ENCODE results near the gene CLEC4D.

The CLEC4D gene

DNA sequence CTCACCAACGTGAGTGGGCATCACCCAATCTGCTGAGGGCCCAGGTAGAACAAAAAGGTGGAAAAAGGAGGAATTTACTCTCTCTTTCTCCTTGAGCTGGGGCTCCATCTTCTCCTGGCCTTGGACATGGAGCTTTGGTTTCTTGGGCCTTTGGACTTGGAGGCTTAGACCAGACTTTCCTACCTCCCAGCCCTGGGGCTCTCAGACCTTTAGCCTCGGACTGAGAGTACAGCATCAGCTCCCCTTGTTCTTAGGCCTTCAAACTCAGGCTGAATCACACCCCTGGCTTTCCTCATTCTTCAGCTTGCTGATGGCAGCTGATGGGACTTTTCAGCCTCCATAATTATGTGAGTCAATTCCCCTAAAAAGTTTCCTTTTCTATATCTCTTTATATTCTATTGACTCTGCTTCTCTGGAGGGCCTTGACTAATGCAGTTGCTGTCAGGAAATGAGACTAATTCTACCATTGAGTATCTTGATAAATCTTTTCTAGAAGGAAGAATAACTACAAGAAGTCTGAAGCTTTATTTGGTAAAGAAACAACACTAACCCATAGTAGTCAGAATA, 43.3 kb downstream of the CLEC4D start:
- peaks cover 4% of the 10 kb centered on the region for H3K4me1 ChIP-seq (ENCODE audit: low read depth, poor library complexity, severe bottlenecking)
- H3K27me3 ChIP-seq (ENCODE audit: insufficient read depth, low read depth) = no peaks in the 10 kb centered on the region
- H3K4me2 ChIP-seq = no peak overlapping the region
- no peaks in the 10 kb centered on the region for H4K20me1 ChIP-seq (ENCODE audit: insufficient read depth)
- no peak overlapping the region for H3K4me3 ChIP-seq (IDR thresholded peaks at IDR 0.05; ENCODE audit: insufficient read depth, low read depth, low read length)
- H3K9ac ChIP-seq = no peak overlapping the region
- H3K36me3 ChIP-seq (ENCODE audit: insufficient read depth) = no peaks in the 10 kb centered on the region
- no peaks in the 10 kb centered on the region for H3K79me2 ChIP-seq (ENCODE audit: insufficient read depth, low read depth)
- H2AFZ ChIP-seq (ENCODE audit: low read depth) = no peak overlapping the region
- TF ChIP-seq CTCF (conservative IDR thresholded peaks at IDR 0.05; ENCODE audit: low read depth, low read length) = no peak
- H3K27ac ChIP-seq = no peak overlapping the region

DNA sequence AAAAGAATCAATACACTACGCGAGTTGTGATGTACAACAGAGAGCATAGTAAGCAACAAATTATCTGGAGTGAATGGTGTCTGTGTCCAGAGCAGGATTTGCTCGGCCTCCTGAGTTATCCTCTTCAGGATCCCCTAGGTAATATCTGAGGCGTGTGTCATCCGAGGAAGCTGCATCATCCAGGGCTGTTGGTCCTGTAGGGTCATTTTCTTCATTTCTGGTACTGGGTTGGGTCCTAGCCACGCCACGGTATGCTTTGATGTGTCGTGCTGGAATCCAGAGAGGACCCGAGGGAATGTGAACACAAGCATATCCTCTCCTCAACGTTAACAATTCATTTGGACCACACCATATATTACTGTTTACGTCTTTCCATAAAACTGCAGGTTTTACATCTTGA, 46.4 kb downstream of the CLEC4D start:
- Histone ChIP-seq H3K36me3 (ENCODE audit: insufficient read depth) (no peaks in the 10 kb centered on the region), H3K79me2 (ENCODE audit: insufficient read depth, low read depth) (no peaks in the 10 kb centered on the region), H3K4me2 (no peak overlapping the region), H3K27ac (no peak overlapping the region), H4K20me1 (ENCODE audit: insufficient read depth) (no peaks in the 10 kb centered on the region), H3K4me1 (ENCODE audit: low read depth, poor library complexity, severe bottlenecking) (no peaks in the 10 kb centered on the region), H2AFZ (ENCODE audit: low read depth) (no peak overlapping the region), H3K27me3 (ENCODE audit: insufficient read depth, low read depth) (no peaks in the 10 kb centered on the region), H3K4me3 (IDR thresholded peaks at IDR 0.05; ENCODE audit: insufficient read depth, low read depth, low read length) (no peak overlapping the region), H3K9ac (no peak overlapping the region)
- no peak for TF ChIP-seq CTCF (conservative IDR thresholded peaks at IDR 0.05; ENCODE audit: low read depth, low read length)

DNA sequence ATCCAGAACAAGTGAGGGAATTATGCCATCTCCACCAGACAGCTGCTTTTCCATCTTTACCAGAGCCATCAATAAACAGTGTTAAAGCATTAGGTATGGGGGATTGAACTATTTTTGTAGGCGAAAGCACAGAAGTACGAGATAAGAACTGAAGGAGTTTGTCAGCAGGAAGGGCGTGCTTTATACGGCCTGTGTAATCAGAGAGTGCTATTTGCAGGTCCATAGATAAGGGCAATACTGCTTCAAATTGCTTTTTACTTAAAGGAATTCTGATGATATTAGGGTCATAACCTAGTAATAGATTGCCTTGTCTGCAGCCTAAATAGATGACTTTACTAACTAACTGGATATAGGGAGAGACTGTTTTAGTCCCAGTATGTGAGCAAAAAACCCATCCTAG, 47.7 kb downstream of the CLEC4D start:
- Histone ChIP-seq H4K20me1 (ENCODE audit: insufficient read depth) (no peaks in the 10 kb centered on the region), H3K4me1 (ENCODE audit: low read depth, poor library complexity, severe bottlenecking) (no peaks in the 10 kb centered on the region), H3K27ac (no peak overlapping the region), H3K4me3 (IDR thresholded peaks at IDR 0.05; ENCODE audit: insufficient read depth, low read depth, low read length) (no peak overlapping the region), H3K4me2 (no peak overlapping the region), H3K36me3 (ENCODE audit: insufficient read depth) (no peaks in the 10 kb centered on the region), H3K27me3 (ENCODE audit: insufficient read depth, low read depth) (no peaks in the 10 kb centered on the region), H2AFZ (ENCODE audit: low read depth) (no peak overlapping the region), H3K9ac (no peak overlapping the region), H3K79me2 (ENCODE audit: insufficient read depth, low read depth) (no peaks in the 10 kb centered on the region)
- no peak for TF ChIP-seq CTCF (conservative IDR thresholded peaks at IDR 0.05; ENCODE audit: low read depth, low read length)

DNA sequence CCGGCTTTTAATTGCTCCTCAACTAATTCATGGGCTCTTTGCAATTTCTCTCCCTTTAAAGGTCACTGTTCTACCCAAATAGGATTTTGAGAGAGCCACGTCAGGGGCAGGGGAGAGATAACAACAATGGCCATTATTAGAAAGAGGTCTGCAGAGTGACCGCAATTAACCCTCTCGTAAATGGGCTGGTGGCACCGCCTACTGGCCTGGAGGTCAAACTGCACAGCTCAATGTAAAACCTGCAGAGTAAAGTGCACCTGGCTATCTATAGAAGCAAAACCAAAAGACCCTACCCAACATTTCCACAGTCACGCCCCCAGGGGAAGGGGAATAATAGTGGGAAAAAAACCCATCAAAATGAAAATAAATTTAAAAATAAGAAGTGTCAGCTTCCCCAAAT, 49.0 kb downstream of the CLEC4D start:
- H3K4me3 ChIP-seq (IDR thresholded peaks at IDR 0.05; ENCODE audit: insufficient read depth, low read depth, low read length) = no peak overlapping the region
- H3K36me3 ChIP-seq (ENCODE audit: insufficient read depth) = no peaks in the 10 kb centered on the region
- H3K4me2 ChIP-seq = no peak overlapping the region
- no peaks in the 10 kb centered on the region for H4K20me1 ChIP-seq (ENCODE audit: insufficient read depth)
- no peak; the same call in 1 of the 2 replicates for TF ChIP-seq CTCF (conservative IDR thresholded peaks at IDR 0.05; ENCODE audit: low read depth, low read length)
- H3K27me3 ChIP-seq (ENCODE audit: insufficient read depth, low read depth) = no peaks in the 10 kb centered on the region
- no peak overlapping the region for H3K27ac ChIP-seq
- H3K4me1 ChIP-seq (ENCODE audit: low read depth, poor library complexity, severe bottlenecking) = no peaks in the 10 kb centered on the region
- no peak overlapping the region for H3K9ac ChIP-seq
- H2AFZ ChIP-seq (ENCODE audit: low read depth) = no peak overlapping the region
- no peaks in the 10 kb centered on the region for H3K79me2 ChIP-seq (ENCODE audit: insufficient read depth, low read depth)

Measured in KMS-11 (cell line).